Mesothelial cell of epicardium (in vitro differentiated cells): Measurements from ENCODE around the gene DNAI1. TPM values are rescaled to one million over a fixed set of nuclear protein-coding genes. Genes with fewer than 3 reads are reported as not detected.

Experiments used
- DNase-seq, 2 experiments: peaks; one replicate each; pipeline ENCODE4 v3.0.0; 2021; ENCODE audit warnings: low spot score in 2 of 2; ENCODE audit not compliant: unreplicated experiment in 2 of 2
- H3K27ac Mint-ChIP-seq: 2 replicates; pipeline ENCODE4 v1.8.0; 2021; ENCODE audit warnings: mixed read lengths
- H3K27me3 Mint-ChIP-seq: 2 replicates; pipeline ENCODE4 v1.8.0; 2021; ENCODE audit warnings: low read depth, mixed read lengths
- H3K36me3 Mint-ChIP-seq: 2 replicates; pipeline ENCODE4 v1.8.0; 2021; ENCODE audit warnings: mixed read lengths
- H3K4me1 Mint-ChIP-seq: 2 replicates; pipeline ENCODE4 v1.8.0; 2021; ENCODE audit warnings: mixed read lengths
- H3K4me3 Mint-ChIP-seq: 2 replicates; pipeline ENCODE4 v1.8.0; 2021; ENCODE audit warnings: mild to moderate bottlenecking, moderate library complexity, mixed read lengths
- H3K9me3 Mint-ChIP-seq: 2 replicates; pipeline ENCODE4 v1.8.0; 2021; ENCODE audit warnings: mixed read lengths
- CTCF ChIP-seq: fragments of 200-600 bp; sonication (generic); IDR thresholded peaks from one replicate; pipeline ENCODE4 v1.5.0; 2021; ENCODE audit warnings: antibody characterized with exemption; ENCODE audit not compliant: unreplicated experiment
- total RNA-seq: library from RNA; stranded (reverse); gene quantifications from 3 replicates; pipeline ENCODE4 v1.2.1, GENCODE V29; 2021

DNAI1 gene
- total RNA-seq, 1 donor from 2014 or later, result not detected

- no peak for TF ChIP-seq CTCF
- Mint-ChIP-seq H3K36me3 (no peaks in the 10 kb centered on the region), H3K4me1 (peaks cover 5% of the 10 kb centered on the region), H3K27me3 (peaks cover 22% of the 10 kb centered on the region), H3K9me3 (peaks cover 5% of the 10 kb centered on the region), H3K27ac (no peak overlapping the region), H3K4me3 (no peak overlapping the region)
- no peak for DNase-seq
These were observed 50.3 kb downstream of the DNAI1 start for GRCh38 chr9:34508951-34509350.

GRCh38 chr9:34510497-34511468, 52.2 kb downstream of the DNAI1 start:
- no peak overlapping the region for H3K27ac Mint-ChIP-seq
- TF ChIP-seq CTCF, result no peak
- peaks cover 6% of the 10 kb centered on the region for H3K27me3 Mint-ChIP-seq
- no peaks in the 10 kb centered on the region for H3K36me3 Mint-ChIP-seq
- H3K9me3 Mint-ChIP-seq, result no peaks in the 10 kb centered on the region
- DNase-seq, result no peak
- H3K4me3 Mint-ChIP-seq, result no peak overlapping the region
- H3K4me1 Mint-ChIP-seq, result peaks cover 5% of the 10 kb centered on the region

- Mint-ChIP-seq H3K27ac (no peak overlapping the region), H3K36me3 (no peaks in the 10 kb centered on the region), H3K4me1 (peaks cover 5% of the 10 kb centered on the region), H3K27me3 (peaks cover 8% of the 10 kb centered on the region), H3K4me3 (no peak overlapping the region), H3K9me3 (no peaks in the 10 kb centered on the region)
- no peak for TF ChIP-seq CTCF
- DNase-seq, result no peak
These were observed 53.8 kb downstream of the DNAI1 start for GRCh38 chr9:34512131-34513078.

GRCh38 chr9:34513567-34514214, 55.1 kb downstream of the DNAI1 start:
- H3K4me1 Mint-ChIP-seq, result peaks cover 5% of the 10 kb centered on the region
- no peak for DNase-seq
- TF ChIP-seq CTCF, result no peak
- H3K36me3 Mint-ChIP-seq, result no peaks in the 10 kb centered on the region
- H3K9me3 Mint-ChIP-seq, result no peaks in the 10 kb centered on the region
- no peak overlapping the region for H3K4me3 Mint-ChIP-seq
- H3K27ac Mint-ChIP-seq, result no peak overlapping the region
- peaks cover 14% of the 10 kb centered on the region for H3K27me3 Mint-ChIP-seq

GRCh38 chr9:34514401-34514800, 55.8 kb downstream of the DNAI1 start:
- no peak overlapping the region for H3K4me3 Mint-ChIP-seq
- no peak for DNase-seq
- H3K36me3 Mint-ChIP-seq, result no peaks in the 10 kb centered on the region
- no peak for TF ChIP-seq CTCF
- H3K27me3 Mint-ChIP-seq, result peaks cover 20% of the 10 kb centered on the region
- no peaks in the 10 kb centered on the region for H3K9me3 Mint-ChIP-seq
- H3K4me1 Mint-ChIP-seq, result peaks cover 5% of the 10 kb centered on the region
- H3K27ac Mint-ChIP-seq, result no peak overlapping the region
